GM10847 (cell line): Measurements from ENCODE around the gene CLEC2L.

Experiments
- POLR2A ChIP-seq: IDR thresholded peaks from 2 replicates; pipeline ENCODE4 v1.6.1; 2011; ENCODE audit not compliant: insufficient read length; ENCODE audit errors: extremely low read depth

CLEC2L gene

DNA sequence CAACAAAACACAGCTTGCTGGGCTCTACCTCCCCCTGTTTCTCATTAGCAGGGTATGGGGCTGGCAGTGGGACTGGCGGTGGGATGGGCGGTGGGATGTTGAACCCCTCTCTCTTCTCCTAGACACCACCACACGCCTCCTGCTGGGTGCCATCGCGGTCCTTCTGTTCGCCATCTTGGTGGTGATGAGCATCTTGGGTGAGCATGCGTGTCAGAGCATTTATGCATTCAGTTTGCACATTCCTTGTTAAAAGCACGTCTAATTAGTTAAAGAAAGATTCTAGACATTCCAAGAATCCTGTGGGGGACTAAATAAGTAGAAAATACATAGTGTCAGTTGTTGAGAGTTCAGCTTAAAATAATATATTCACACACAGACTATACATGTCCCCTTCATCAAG, 12.7 kb downstream of the CLEC2L start:
- TF ChIP-seq POLR2A = no peak

DNA sequence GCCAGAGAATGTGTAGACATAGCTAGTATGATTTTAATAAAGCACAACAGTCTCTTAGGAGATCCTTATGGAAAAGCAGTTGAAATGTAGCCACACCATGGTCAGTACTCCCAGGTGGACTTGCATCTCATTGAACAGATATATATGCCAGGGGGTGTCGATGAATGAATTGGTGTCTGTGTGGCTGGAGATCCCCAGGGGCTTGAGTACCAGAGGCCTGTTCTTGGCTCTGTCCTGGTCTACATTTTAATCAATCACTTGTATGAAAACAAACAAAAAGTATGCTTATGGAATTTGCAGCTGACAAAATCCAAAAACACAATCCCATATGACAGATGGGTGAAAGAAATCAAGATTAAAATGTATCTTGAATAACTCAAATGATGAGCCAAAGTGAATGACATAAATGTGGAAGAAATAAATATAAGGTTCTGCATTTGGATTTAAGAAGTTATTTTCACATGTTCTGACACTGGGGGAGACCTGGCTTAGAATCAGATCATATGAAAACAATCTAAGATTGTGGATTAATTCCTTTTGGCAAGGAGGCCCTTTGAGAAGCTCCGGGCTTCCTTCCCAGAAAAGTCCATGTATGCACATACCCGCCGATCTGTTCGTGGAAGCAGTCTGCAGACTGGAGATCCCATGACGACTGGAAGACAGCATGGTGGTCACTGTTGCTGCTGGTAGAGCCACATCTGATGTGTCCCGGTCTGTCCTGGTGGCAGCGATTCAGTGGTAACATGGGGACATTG, 15.6 kb downstream of the CLEC2L start:
- TF ChIP-seq POLR2A = no peak

DNA sequence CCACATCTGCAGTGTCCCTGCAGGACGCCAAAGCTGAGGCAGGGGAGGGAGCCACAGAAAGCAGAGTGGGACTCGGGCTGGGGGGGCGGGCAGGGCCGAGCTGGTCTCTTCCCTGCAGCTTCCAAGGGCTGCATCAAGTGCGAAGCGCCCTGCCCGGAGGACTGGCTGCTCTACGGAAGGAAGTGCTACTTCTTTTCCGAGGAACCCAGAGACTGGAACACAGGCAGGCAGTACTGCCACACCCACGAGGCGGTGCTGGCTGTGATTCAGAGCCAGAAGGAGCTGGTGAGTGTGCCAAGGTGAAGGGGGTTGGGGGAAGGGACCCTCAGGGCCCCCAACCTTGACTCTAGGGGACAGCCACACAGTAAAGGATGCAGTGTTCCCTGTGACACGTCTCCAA, 16.7 kb downstream of the CLEC2L start:
- no peak for TF ChIP-seq POLR2A

DNA sequence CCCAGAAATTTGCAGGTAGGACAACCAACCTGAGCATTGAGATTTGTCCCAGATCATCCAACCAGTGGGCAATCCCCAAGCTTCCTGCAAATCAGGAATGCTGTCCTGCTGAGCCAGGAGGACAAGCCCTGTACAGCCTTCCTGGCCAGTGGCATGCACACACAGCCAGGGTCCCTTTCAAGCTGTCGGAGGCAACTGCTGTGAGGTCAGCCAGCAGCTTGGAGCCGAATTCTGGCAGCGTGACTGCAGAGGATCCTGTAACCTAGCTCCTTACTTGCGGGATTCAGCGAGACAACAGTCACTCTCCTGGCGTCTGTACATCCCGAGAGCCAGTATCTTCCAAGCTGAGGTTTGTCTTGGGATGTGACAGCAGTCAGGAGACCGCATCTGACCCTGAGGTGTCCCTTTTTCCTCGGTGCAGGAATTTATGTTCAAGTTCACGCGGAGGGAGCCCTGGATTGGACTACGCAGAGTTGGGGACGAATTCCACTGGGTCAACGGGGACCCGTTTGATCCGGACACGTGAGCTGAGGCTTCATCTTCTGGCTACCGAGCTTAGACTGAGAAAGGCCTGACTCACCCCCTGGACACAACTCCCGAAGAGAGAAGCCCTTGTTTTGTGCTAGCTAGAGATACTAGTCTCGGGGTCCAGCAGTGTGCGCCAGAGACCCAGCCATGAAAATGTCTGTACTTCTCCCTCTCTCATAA, 18.3 kb downstream of the CLEC2L start:
- TF ChIP-seq POLR2A = no peak

DNA sequence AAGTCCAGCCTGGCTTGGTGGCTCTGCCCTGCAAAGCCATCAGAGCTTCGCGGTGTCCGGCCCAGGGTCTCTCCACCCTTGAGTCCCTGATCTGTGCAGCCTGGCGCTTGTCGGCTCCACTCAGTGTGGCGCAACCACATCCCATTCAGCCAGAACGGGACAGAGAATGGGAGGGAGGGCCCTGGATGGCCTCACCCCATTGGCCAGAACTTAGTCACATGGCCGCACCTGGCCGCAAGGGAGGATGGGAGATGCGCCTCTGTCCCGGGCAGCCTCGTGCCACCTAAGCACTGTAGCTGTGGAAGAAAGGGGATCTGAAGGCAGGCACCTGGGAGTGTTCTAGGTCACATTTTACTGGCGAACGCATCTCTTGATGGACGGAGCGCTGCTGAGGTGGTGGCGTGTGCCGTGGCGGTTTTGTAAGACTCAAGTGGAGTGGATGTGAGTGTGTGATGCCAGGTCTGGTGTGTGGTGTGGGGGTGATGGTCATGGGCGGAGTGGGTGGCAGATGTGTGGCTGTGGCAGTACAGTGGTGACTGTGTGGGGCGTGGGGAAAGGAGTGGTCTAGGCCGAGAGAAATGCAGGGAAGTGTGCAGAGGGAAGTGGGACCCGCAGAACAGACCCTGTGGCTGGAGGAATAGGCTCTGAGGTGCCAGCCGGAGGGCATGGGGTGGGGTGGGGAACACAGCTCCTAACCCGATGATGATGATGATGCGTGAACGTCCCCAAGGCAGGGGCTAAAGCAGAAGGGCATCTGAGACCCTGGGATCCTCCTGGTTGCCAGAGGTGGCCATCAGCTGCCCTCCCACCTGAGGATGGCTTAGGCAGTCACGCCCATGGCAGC, 19.0 kb downstream of the CLEC2L start:
- no peak for TF ChIP-seq POLR2A

DNA sequence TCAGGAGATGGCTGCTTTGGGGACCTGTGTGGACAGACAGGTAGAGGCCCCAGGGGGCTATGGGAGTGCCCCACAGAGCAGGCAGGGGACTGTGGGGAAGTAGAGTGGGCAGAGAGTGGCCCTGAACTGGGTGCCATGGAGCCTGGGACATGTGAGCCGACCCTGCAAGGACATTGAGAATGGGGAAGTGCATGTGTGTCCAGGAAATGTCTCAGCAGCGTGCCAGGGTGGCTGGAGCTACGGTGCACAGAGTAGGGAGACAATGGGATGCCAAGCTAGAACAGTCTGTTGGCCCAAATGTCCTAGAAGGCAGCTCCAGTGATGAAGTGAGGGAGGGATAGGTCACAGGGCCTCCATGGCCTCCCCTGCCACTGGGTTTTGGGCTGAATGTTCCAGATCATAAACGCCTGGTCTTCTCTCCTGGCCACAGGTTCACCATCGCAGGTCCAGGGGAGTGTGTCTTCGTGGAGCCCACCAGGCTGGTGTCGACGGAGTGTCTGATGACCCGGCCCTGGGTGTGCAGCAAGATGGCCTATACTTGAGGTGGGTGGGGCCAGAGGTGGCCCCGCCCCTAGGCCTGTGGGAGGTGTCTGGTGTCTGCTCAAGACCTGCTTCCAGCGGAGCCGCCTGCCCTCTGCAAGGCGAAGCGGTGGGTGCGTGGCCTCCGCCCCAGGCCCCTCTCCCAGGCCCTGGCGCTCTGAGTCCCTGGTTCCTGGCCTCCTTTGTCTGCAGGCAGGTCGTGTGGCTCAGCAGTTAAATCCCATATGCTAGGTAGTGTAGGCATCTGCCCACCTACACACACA, 20.5 kb downstream of the CLEC2L start:
- no peak for TF ChIP-seq POLR2A

DNA sequence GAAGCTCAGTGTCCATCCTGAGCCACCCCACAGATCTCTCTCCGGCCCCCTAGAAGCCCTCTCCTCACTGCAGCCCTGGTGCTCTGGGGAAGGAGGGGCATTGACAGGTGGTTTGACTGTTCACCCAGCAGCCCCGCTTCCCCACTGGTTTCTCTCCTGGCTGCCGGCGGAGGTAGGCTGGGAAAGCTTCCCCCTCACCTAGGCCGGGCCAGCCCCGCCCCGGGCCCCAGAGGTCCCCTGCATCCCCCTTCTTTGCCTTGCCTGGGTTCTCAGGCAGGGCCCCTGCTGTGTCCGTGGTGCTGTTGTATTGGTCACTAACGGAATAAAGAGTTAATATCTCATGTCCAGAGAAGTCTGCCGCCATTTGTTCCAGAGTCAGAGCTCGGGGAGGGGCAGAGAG, 21.2 kb downstream of the CLEC2L start:
- TF ChIP-seq POLR2A = no peak

DNA sequence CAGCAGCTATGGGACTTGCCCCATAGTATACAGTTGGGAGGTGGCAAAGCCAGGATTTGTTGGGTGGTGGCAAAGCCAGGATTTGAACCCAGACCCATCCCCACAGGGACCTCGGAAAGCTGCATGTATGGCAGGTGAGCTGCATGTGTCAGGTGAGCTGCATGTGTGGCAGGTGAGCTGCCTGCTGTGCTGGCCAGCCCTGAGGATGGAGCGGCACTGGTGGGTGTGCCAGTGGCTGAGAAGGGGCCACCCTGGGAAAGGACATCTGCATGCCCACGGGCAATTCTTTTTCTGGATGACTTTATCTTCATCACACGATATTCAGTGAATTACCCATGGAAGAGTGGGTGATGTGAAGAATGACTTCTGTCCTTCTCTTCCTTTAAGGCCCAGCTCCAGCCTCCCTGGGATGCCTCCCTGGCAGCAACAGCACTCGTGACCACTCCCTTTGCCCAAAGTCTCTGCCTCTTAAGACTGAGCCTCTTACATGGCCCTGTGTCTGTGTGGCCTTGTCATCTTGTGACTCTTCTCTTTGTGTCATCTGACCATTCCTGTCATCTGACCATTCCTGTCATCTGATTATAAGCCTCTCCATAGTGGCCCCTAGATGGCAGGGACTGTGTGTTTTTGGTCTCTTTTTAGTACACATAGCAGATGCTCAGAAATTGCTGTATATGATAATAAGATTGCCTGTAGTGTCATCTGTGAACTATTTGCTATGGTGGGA, 25.0 kb downstream of the CLEC2L start:
- TF ChIP-seq POLR2A = no peak

DNA sequence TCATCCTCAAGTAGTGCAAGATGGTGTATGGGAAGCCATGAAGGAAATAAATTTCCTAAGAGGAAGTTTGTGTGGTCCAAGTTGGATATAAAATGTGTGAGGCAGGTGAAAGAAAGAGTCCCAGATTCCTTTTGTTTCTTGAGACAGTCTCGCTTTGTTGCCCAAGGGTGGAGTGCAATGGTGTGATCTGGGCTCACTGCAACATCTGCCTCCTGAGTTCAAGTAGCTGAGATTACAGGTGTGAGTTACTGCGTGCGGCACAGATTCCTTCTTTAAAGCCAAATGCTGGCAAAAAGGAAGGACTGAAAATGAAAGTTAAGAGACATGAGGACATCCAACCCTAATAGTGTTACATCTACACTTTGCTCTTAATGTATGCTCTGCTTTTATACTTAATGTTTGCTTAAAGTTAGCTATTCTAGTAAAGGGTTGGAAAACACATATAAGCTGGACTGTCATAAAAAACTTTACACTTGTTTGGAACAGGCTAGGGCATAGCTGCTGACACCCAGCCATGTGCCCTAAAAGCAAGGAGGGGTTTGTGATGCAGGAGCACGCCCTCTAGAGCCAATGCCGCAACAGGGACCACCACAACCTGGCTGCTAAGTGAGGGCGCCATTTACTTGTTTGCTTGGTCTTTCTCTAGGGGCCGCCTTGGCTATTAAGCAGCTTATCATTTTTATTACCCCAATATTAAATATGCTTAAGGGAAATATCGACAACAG, 34.5 kb downstream of the CLEC2L start:
- TF ChIP-seq POLR2A = no peak

DNA sequence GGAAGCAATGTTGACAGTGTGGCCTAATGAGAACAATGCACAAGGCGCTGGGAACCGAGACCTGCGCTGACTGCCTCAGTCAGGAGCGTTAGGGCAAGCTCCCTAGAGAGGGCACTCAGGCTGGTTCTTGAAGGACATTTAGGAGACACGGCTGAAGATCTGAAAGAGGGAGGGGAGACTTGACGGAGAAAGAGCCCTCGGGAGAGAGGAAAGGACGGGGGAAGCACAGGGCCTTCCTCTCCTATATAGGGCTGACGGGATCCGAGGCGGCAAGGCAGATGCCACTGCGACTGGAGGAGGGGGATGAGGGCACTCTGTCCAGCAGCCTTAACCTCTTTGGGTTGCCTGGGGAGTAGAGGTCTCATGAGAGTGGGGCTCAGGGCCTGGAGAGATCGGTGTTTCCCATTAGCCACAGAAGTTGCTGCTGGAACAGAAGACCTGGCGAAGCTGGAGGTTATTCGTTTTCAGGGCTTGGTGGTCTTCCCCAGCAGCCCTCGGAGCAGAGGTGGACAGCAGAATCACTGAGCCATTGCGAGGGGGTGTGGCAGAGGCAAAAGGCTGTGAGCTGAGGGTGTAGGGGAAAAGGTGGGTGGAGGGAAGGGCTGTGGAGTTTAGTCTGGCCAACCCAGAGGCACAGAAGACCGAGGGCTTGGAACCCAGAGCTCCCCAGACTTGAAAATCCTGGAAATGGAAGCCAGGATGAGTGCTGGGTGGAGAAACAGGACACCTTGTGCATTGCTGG, 36.0 kb downstream of the CLEC2L start:
- no peak for TF ChIP-seq POLR2A

DNA sequence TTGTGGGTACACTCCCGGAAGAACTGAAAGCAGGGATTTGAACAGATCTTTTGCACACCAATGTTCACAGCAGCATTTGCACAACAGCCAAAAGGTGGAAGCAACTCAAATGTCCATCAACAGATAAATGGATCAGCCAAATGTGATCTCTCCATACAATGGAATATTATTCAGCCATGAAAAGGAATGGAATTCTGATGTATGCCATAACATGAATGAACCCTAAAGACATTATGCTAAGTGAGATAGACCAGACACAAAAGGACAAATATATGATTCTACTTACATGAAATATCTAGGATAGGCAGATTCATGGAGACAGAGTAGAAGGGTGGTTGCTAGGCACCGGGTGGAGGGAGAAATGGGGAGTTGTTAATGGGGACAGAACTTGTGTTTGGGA, 36.7 kb downstream of the CLEC2L start:
- no peak for TF ChIP-seq POLR2A

DNA sequence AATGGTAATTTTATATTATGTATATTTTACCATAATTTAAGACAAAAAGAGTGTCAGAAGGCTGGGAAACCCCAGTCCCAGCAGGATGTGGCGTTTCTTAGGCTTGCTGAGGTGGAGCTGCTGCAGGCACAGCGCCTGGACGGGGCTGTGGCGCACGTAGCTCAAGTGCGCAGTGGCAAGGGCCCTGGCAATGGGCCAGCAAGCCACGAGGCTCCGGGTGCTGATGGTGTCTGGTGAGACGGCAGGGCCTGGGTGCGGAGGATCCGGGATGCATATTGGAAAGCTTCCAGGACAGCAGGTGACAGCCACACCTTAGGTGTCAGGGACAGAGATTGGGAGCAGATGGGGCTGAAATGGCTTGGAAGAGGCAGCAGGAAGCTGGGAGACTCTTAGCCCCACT, 37.2 kb downstream of the CLEC2L start:
- no peak for TF ChIP-seq POLR2A

DNA sequence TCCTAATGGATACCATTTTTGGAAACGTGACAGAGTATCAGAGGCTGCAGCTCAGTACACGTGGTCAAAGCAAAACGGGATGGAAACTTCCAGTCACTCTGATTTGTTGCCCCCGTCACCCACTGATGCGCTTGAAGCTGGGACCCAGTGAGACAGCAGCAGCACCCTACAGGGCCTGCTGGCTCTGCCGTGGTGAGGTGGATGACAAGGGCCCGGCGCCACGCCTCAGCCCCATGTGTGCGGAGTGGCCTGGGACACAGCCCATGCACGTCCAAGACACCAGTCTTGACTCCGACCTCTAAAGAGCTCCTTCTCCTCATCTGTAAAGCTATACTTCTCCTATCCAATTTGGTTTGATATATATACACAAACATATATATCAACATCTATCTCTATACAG, 39.0 kb downstream of the CLEC2L start:
- no peak for TF ChIP-seq POLR2A
